PFSK-1 (cell line): ENCODE data around the gene PRPF19.

Experiments
- FOXP2 ChIP-seq: optimal IDR thresholded peaks from 2 replicates; pipeline ENCODE3; 2011; ENCODE audit warnings: borderline replicate concordance, control low read depth, inconsistent platforms; ENCODE audit not compliant: insufficient read depth; ENCODE audit errors: extremely low read length, extremely low read depth
- POLR2AphosphoS5 ChIP-seq: IDR thresholded peaks from 2 replicates; pipeline ENCODE4 v1.6.1; 2012; ENCODE audit warnings: low read depth, mild to moderate bottlenecking, control low read depth, low read length, moderate library complexity
- REST ChIP-seq, 2 experiments: IDR thresholded peaks; 2 replicates each; pipeline versions ENCODE4 v1.6.1 to v1.8.0; 2011 to 2012; ENCODE audit warnings: low read depth in 2 of 2, low read length in 2 of 2, control low read depth in 1 of 2, inconsistent platforms in 1 of 2, mild to moderate bottlenecking in 1 of 2, moderate library complexity in 1 of 2; ENCODE audit not compliant: insufficient read depth in 1 of 2
- SIN3A ChIP-seq: IDR thresholded peaks from 2 replicates; pipeline ENCODE4 v1.6.1; 2012; ENCODE audit warnings: mild to moderate bottlenecking, low read length, moderate library complexity, borderline replicate concordance; ENCODE audit not compliant: insufficient read depth
- TAF1 ChIP-seq: IDR thresholded peaks from 2 replicates; pipeline ENCODE4 v1.6.1; 2012; ENCODE audit warnings: low read length, control low read depth, borderline replicate concordance; ENCODE audit not compliant: insufficient read depth

PRPF19 gene

GRCh38 chr11:60897496-60897895, 8.9 kb downstream of the PRPF19 start:
- TF ChIP-seq FOXP2 (no peak), SIN3A (no peak), POLR2AphosphoS5 (no peak), REST (IDR thresholded peaks at IDR 0.05; ENCODE audit: insufficient read depth in 1 of 2, low read depth in 2 of 2, low read length in 2 of 2) (no peak), TAF1 (no peak)

GRCh38 chr11:60895687-60896086, 10.7 kb downstream of the PRPF19 start:
- TF ChIP-seq TAF1 (no peak), SIN3A (no peak), FOXP2 (no peak), REST (IDR thresholded peaks at IDR 0.05; ENCODE audit: insufficient read depth in 1 of 2, low read depth in 2 of 2, low read length in 2 of 2) (no peak), POLR2AphosphoS5 (no peak)

- TF ChIP-seq POLR2AphosphoS5 (no peak), FOXP2 (no peak), TAF1 (no peak)
These were observed 15.2 kb downstream of the PRPF19 start for GRCh38 chr11:60891103-60891741.

DNA sequence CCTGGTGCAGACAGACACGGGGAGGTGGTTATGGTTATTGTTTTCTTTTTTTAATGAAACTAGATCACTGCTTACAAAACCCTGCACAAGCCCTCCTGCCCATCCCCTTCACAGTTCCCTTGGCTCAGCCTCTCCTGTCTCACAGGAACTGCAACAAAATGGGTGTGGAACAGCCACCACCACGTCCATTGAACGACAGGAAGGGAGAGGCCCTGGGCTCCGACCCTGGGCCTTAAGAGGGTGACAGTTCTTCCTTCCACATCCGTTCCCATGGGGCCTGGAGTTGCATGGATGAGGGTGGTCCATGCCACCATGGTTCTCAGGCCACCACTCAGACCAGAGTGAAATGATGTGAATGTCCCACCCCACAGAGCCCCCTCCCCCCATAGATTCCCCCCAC, 15.7 kb downstream of the PRPF19 start:
- TF ChIP-seq FOXP2 (no peak), POLR2AphosphoS5 (no peak), TAF1 (no peak), REST (IDR thresholded peaks at IDR 0.05; ENCODE audit: insufficient read depth in 1 of 2, low read depth in 2 of 2, low read length in 2 of 2) (no peak), SIN3A (no peak)

DNA sequence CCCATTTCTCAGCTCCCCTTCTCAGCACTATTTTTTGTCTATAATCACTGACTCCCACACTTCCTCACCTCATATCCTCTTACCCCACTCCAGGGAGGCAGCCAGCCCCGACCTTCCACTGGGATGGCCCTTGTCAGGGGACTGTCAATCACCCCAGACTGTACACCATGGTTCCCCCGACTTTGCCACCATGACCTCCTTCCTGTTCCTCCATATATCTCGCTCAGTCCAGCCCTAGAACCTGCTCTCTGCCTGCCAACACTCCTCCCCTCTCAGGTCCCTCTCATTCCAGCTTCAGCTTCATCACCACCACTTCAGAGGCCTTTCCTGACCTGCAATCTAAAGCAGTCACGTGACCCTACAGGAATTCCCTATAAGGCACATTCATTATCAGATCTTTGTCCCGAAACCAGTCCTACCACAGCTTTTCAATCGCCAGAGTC, 16.5 kb downstream of the PRPF19 start:
- TF ChIP-seq FOXP2 (no peak), POLR2AphosphoS5 (no peak), SIN3A (no peak), REST (IDR thresholded peaks at IDR 0.05; ENCODE audit: insufficient read depth in 1 of 2, low read depth in 2 of 2, low read length in 2 of 2) (no peak), TAF1 (no peak)
